Fibroblast of pulmonary artery (primary cell): Measurements from ENCODE around the gene DMD.
A peak's percentile ranks its signal among the peaks of the same experiment; 100 is the strongest.

Experiments used
- DNase-seq: peaks from one replicate; pipeline ENCODE4 v3.0.0-alpha.2; 2010; ENCODE audit warnings: low read depth
- H3K4me3 ChIP-seq: replicated peaks from 2 replicates; pipeline ENCODE4 v1.5.1; 2011; ENCODE audit warnings: low read depth, mild to moderate bottlenecking, control low read depth, low read length, moderate library complexity
- CTCF ChIP-seq: IDR thresholded peaks from 2 replicates; pipeline ENCODE4 v1.5.1; 2011; ENCODE audit warnings: mild to moderate bottlenecking, control low read depth, low read length, inconsistent platforms; ENCODE audit errors: missing control alignments

The DMD gene

GRCh38 chrX:32592786-32593185, 618.6 kb downstream of the DMD start:
- DNase-seq = no peak
- H3K4me3 ChIP-seq = no peak overlapping the region
- TF ChIP-seq CTCF = no peak

- no peak for TF ChIP-seq CTCF
- no peak overlapping the region for H3K4me3 ChIP-seq
- DNase-seq = no peak
Observed at GRCh38 chrX:32591589-32591988, 619.8 kb downstream of the DMD start.

- TF ChIP-seq CTCF = no peak
- no peak overlapping the region for H3K4me3 ChIP-seq
- DNase-seq = no peak
Observed at GRCh38 chrX:32582729-32583128, 628.6 kb downstream of the DMD start.

- no peak overlapping the region for H3K4me3 ChIP-seq
- no peak for DNase-seq
- no peak for TF ChIP-seq CTCF
Observed at GRCh38 chrX:32576885-32577284, 634.5 kb downstream of the DMD start.

GRCh38 chrX:32572644-32573043, 638.7 kb downstream of the DMD start:
- no peak for DNase-seq
- no peak for TF ChIP-seq CTCF
- no peak overlapping the region for H3K4me3 ChIP-seq

GRCh38 chrX:32571579-32571978, 639.8 kb downstream of the DMD start:
- TF ChIP-seq CTCF = no peak
- peak; percentile 6 for DNase-seq
- H3K4me3 ChIP-seq = no peak overlapping the region

- TF ChIP-seq CTCF = no peak
- no peak overlapping the region for H3K4me3 ChIP-seq
- DNase-seq = no peak
Observed at GRCh38 chrX:32562261-32562660, 649.1 kb downstream of the DMD start.
